ENCODE measurements around the gene EXOC6B. TPM values are rescaled to one million over a fixed set of nuclear protein-coding genes. Genes with fewer than 3 reads are reported as not detected.

Gene EXOC6B
- total RNA-seq, 3 donors from 2014 or later = 32.2 to 49.2 (median 37.0) TPM

DNA sequence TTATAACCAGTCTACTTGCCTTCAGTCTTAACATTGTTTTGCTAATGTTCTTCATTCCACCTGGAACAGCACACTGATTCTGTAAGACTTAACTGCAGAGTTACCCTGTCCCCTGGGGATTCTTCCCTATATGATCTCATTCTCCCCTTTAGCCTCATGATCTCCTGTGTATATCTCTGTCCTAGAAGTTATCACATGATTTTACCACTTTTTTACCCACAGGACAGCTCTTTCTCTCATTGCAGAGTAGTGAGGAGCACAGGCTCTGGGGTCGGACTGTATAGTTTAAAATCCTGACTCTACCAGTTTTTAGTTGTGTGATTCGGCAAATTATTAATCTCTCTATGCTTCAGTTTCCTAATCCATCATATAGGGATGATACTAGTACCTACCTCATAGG, 14.2 kb upstream of the EXOC6B start:
- Histone ChIP-seq H3K4me1 (no peaks in the 10 kb centered on the region), H3K27ac (no peak overlapping the region), H3K27me3 (peaks cover 0 to 5% of the 10 kb centered on the region in 2 donors), H3K36me3 (no peaks in the 10 kb centered on the region), H3K4me3 (no peak overlapping the region), H3K9me3 (no peaks in the 10 kb centered on the region)
- no peak for DNase-seq (ENCODE audit: low spot score in 2 of 2)
- intact Hi-C loops (cut with DNase I; ENCODE audit: low total_unique reads) = no loop called here
- TF ChIP-seq, protein P1, sequence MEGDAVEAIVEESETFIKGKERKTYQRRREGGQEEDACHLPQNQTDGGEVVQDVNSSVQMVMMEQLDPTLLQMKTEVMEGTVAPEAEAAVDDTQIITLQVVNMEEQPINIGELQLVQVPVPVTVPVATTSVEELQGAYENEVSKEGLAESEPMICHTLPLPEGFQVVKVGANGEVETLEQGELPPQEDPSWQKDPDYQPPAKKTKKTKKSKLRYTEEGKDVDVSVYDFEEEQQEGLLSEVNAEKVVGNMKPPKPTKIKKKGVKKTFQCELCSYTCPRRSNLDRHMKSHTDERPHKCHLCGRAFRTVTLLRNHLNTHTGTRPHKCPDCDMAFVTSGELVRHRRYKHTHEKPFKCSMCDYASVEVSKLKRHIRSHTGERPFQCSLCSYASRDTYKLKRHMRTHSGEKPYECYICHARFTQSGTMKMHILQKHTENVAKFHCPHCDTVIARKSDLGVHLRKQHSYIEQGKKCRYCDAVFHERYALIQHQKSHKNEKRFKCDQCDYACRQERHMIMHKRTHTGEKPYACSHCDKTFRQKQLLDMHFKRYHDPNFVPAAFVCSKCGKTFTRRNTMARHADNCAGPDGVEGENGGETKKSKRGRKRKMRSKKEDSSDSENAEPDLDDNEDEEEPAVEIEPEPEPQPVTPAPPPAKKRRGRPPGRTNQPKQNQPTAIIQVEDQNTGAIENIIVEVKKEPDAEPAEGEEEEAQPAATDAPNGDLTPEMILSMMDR (IDR thresholded peaks at IDR 0.05) = no peak
- no peak for TF ChIP-seq POLR2AphosphoS5 (IDR thresholded peaks at IDR 0.05)
- TF ChIP-seq POLR2A (IDR thresholded peaks at IDR 0.05) = no peak

DNA sequence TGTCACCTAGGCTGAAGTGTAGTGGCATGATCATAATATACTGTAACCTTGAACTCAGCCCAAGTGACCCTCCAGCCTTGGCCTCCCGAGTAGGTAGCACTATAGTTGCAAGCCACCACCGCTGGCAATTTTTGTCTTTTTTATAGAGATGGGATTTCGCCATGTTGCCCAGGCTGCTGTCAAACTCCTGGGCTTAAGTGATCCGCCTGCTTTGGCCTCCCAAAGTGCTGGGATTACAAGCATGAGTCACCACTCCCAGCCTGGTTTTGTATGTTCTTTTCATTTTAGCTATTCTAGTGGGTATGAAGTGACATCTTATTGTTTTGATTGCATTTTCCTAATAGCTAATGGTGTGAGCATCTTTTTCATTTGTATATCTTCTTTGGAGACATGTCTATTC, 11.3 kb upstream of the EXOC6B start:
- Histone ChIP-seq H3K9me3 (no peaks in the 10 kb centered on the region), H3K27ac (no peak overlapping the region), H3K36me3 (no peaks in the 10 kb centered on the region), H3K27me3 (no peaks in the 10 kb centered on the region), H3K4me1 (no peaks in the 10 kb centered on the region), H3K4me3 (no peak overlapping the region)
- TF ChIP-seq POLR2A (IDR thresholded peaks at IDR 0.05) = no peak
- TF ChIP-seq, protein P1 (IDR thresholded peaks at IDR 0.05) = no peak
- no peak for TF ChIP-seq POLR2AphosphoS5 (IDR thresholded peaks at IDR 0.05)
- intact Hi-C loops (cut with DNase I; ENCODE audit: low total_unique reads) = no loop called here
- DNase-seq (ENCODE audit: low spot score in 2 of 2) = no peak

DNA sequence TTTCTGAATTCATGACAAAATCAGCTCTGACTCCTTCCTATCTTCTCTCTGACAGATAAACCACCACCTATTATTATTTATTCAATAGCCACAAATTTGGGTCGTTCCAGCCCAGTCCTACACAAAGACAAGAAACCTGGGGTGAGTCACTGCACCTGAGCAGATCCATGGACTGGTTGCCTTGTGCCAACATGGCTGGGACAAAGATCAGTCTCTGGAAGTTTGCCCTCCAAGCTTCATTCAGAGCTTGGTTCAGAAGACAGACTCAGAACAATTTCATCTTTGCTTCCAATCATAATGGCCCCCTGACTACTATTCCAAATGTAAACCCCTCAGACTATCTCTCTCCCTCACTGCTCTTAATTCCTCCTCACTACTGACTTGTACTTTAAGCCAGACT, 9.6 kb upstream of the EXOC6B start:
- no peak for TF ChIP-seq POLR2A (IDR thresholded peaks at IDR 0.05)
- TF ChIP-seq, protein P1 (IDR thresholded peaks at IDR 0.05) = no peak
- no peak for TF ChIP-seq POLR2AphosphoS5 (IDR thresholded peaks at IDR 0.05)
- no peaks in the 10 kb centered on the region for H3K4me1 ChIP-seq
- intact Hi-C loops (cut with DNase I; ENCODE audit: low total_unique reads) = no loop called here
- H3K4me3 ChIP-seq = no peak overlapping the region
- no peaks in the 10 kb centered on the region for H3K27me3 ChIP-seq
- no peak overlapping the region for H3K27ac ChIP-seq
- no peaks in the 10 kb centered on the region for H3K9me3 ChIP-seq
- no peaks in the 10 kb centered on the region for H3K36me3 ChIP-seq
- no peak for DNase-seq (ENCODE audit: low spot score in 2 of 2)

DNA sequence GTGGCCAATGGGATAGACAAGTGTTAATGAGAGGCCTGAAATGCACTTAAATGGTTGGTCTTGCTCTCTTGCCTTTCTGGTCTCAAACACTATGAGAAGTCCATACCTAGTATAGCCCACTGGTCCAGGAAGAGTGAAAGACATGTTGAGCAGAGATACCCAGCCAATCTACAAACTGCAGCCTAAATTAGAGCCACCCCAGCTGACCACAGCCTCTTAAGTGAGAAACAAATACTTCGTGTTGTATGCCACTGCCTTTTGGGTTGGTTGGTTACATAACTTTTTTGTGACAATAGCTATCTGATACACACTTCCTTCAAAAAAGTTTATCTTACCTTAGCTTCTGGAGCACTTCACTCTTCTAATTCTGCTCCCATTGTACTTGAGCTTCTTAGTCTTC, 8.8 kb upstream of the EXOC6B start:
- TF ChIP-seq POLR2AphosphoS5 (IDR thresholded peaks at IDR 0.05) (no peak), POLR2A (IDR thresholded peaks at IDR 0.05) (no peak)
- TF ChIP-seq, protein P1 (IDR thresholded peaks at IDR 0.05) = no peak
- intact Hi-C loops (cut with DNase I; ENCODE audit: low total_unique reads) = no loop called here
- Histone ChIP-seq H3K36me3 (no peaks in the 10 kb centered on the region), H3K9me3 (no peaks in the 10 kb centered on the region), H3K4me1 (no peaks in the 10 kb centered on the region), H3K27me3 (no peaks in the 10 kb centered on the region), H3K27ac (no peak overlapping the region), H3K4me3 (no peak overlapping the region)
- no peak for DNase-seq (ENCODE audit: low spot score in 2 of 2)

DNA sequence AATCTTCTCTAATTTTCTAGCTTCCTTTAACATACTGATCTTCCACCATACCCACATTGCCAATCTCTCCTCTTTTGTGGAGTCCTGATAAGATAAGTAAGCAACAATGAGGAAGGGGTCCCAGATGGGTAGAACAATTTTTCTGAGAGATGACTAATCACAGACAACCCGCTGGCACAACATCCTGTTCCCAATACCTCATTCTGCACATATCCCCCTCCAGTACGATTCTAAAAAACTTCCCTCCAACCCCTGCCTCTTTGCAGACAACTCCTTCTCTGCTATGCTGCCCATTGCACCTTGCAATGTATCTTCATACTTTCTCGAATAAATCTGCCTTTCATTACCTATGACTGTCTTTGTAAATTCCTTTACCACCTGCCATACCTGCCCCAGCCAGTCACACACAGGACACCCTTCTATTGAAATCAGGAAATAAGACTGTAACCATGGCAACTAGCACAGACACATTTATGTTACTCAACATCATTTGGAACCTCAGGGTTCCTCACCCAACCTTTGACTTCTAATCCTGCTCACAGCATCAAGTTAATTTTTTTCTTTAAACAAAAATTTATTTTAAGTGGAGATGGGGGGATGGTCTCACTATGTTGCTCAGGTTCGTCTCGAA, 7.4 kb upstream of the EXOC6B start:
- no peak for DNase-seq (ENCODE audit: low spot score in 2 of 2)
- Histone ChIP-seq H3K36me3 (no peaks in the 10 kb centered on the region), H3K4me3 (no peak overlapping the region), H3K4me1 (no peaks in the 10 kb centered on the region), H3K9me3 (no peaks in the 10 kb centered on the region), H3K27ac (no peak overlapping the region), H3K27me3 (no peaks in the 10 kb centered on the region)
- TF ChIP-seq POLR2A (IDR thresholded peaks at IDR 0.05) = no peak
- TF ChIP-seq, protein P1 (IDR thresholded peaks at IDR 0.05) = no peak
- no peak for TF ChIP-seq POLR2AphosphoS5 (IDR thresholded peaks at IDR 0.05)
- intact Hi-C loops (cut with DNase I; ENCODE audit: low total_unique reads) = no loop called here
